Breast epithelium (tissue), 3 donors: ENCODE measurements around the gene IER5.

Experiments used
- POLR2AphosphoS5 ChIP-seq, 3 donors: sonication (generic); formaldehyde crosslinking; IDR thresholded peaks; one replicate each; pipeline ENCODE4 v1.6.1; 2017; ENCODE audit warnings: antibody characterized with exemption in 3 of 3
- TF ChIP-seq, protein P1 (sequence below), 3 donors: fragments of 450-650 bp; IDR thresholded peaks; one replicate each; pipeline ENCODE4 v1.5.1; 2016 to 2017; ENCODE audit warnings: antibody characterized with exemption in 3 of 3, mild to moderate bottlenecking in 3 of 3, moderate library complexity in 3 of 3

DNA sequence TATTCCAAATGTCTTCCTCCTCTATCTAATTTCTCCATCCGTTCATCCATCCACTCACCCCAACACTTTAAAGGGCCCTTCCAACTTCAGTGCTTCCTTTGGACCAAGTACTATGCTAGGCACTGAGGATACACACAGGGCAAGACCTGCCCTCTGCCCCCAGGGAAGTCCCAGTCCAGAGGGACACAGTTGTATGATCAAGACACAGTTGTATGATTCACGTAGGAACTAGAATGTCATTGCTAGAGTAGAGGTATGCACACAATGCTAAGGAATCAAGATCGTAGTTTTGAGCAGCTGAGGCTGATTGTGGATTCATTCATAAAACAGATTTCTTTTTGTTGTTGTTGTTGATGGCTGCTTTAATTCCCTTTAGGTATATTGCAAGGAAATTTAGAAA, 11.6 kb upstream of the IER5 start:
- TF ChIP-seq, protein P1, sequence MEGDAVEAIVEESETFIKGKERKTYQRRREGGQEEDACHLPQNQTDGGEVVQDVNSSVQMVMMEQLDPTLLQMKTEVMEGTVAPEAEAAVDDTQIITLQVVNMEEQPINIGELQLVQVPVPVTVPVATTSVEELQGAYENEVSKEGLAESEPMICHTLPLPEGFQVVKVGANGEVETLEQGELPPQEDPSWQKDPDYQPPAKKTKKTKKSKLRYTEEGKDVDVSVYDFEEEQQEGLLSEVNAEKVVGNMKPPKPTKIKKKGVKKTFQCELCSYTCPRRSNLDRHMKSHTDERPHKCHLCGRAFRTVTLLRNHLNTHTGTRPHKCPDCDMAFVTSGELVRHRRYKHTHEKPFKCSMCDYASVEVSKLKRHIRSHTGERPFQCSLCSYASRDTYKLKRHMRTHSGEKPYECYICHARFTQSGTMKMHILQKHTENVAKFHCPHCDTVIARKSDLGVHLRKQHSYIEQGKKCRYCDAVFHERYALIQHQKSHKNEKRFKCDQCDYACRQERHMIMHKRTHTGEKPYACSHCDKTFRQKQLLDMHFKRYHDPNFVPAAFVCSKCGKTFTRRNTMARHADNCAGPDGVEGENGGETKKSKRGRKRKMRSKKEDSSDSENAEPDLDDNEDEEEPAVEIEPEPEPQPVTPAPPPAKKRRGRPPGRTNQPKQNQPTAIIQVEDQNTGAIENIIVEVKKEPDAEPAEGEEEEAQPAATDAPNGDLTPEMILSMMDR (IDR thresholded peaks at IDR 0.05) = no peak
- TF ChIP-seq POLR2AphosphoS5 (IDR thresholded peaks at IDR 0.05) = no peak
